GM20000 (cell line): ENCODE data around the gene PRMT2.
"Not testable (repeated sequence)": the region's sequence is repeated elsewhere in the genome, so short reads cannot be mapped to it uniquely, and the experiment has no call there.

Experiments
- DNase-seq: peaks from one replicate; pipeline ENCODE4 v3.0.0; 2012; ENCODE audit warnings: low spot score
- TF ChIP-seq, protein P1 (sequence below): IDR thresholded peaks from 2 replicates; pipeline ENCODE4 v1.5.1; 2012; ENCODE audit warnings: mild to moderate bottlenecking, control low read depth; ENCODE audit errors: extremely low read depth, missing control alignments

The PRMT2 gene

DNA sequence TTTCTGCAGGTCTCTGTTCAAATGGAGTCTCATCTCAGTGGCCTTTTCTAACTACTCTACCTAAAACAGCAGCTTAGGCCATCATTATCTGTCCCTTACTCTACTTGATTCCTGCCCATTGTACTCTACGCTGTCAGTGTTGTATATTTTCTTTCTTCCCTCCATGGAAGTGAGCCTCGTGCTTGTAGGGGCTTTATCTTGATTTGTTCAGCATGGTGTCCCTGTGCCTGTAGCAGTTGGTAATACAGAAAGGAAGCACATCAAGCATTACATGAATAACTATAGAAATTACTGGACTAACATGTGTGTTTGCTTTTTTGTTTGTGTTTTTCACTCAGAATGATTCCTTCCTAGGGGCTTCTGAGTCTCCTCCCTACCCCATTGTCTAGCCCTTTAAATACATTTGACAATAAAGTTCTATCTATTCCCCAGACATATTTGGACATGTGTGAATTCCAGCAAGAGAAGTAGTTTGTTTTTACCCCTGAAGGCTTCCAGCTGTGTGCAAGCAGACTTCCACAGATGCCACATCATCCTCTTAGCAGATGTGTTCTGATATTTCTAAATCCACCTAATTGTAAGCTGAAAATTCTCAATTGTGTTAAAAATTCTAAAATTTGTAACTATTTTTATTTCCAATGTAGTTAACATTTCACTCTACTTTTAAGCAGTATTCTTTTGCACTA is 40.3 kb downstream of the PRMT2 start:
- TF ChIP-seq, protein P1, sequence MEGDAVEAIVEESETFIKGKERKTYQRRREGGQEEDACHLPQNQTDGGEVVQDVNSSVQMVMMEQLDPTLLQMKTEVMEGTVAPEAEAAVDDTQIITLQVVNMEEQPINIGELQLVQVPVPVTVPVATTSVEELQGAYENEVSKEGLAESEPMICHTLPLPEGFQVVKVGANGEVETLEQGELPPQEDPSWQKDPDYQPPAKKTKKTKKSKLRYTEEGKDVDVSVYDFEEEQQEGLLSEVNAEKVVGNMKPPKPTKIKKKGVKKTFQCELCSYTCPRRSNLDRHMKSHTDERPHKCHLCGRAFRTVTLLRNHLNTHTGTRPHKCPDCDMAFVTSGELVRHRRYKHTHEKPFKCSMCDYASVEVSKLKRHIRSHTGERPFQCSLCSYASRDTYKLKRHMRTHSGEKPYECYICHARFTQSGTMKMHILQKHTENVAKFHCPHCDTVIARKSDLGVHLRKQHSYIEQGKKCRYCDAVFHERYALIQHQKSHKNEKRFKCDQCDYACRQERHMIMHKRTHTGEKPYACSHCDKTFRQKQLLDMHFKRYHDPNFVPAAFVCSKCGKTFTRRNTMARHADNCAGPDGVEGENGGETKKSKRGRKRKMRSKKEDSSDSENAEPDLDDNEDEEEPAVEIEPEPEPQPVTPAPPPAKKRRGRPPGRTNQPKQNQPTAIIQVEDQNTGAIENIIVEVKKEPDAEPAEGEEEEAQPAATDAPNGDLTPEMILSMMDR: no peak
- no peak for DNase-seq

DNA sequence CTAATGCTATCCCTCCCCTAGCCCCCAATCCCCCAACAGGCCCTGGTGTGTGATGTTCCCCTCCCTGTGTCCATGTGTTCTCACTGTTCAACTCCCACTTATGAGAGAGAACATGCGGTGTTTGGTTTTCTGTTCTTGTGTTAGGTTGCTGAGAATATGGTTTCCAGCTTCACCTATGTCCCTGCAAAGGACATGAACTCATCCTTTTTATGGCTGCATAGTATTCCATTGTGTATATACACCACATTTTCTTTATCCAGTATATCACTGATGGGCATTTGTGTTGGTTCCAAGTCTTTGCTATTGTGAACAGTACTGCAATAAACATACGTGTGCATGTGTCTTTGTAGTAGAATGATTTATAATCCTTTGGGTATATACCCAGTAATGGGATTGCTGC is 41.1 kb downstream of the PRMT2 start:
- not testable (repeated sequence) for DNase-seq

DNA sequence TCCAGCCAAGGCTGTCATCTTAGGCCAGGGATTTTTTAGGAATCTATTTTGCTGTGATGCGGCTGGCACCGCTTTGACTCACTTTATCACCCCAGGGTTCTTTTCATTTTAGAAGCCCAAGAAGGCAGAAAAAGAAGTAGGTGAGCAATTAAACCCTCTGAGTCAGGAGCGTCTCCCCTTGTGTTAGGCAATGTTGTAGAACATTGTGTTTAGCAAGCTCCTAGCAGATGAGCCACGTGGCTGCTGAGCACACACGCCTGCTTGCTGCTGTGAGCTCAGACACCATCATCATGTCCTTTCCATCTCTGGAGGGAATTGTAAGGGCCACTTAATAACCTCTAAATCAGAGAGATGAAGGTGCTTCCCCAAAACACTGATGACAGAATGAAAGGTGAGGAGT is 46.1 kb downstream of the PRMT2 start:
- DNase-seq: not testable (repeated sequence)

DNA sequence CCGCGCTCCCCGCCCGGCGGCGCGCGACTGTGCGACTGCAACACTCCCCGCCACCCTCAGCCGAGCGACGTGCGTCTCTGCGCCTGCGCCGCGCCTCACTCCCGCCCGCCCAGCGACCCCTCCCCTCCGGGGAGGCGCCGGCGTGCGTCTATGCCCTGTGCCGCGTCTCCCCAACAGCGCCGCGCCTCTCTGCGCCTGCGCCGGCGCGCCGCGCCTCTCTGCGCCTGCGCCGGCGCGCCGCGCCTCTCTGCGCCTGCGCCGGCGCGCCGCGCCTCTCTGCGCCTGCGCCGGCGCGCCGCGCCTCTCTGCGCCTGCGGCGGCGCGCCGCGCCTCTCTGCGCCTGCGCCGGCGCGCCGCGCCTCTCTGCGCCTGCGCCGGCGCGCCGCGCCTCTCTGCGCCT is 63.2 kb downstream of the PRMT2 start:
- DNase-seq: not testable (repeated sequence)

DNA sequence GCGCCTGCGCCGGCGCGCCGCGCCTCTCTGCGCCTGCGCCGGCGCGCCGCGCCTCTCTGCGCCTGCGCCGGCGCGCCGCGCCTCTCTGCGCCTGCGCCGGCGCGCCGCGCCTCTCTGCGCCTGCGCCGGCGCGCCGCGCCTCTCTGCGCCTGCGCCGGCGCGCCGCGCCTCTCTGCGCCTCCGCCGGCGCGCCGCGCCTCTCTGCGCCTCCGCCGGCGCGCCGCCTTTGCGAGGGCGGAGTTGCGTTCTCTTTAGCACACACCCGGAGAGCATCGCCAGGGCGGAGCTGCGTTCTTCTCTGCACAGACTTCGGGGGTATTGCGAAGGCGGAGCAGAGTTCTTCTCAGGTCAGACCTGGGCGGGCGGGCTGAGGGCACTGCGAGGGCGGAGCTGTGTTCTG is 63.6 kb downstream of the PRMT2 start:
- DNase-seq: not testable (repeated sequence)
